Daoy (cell line): ENCODE results near the gene TMEM140. TPM values are rescaled to one million over a fixed set of nuclear protein-coding genes. Genes with fewer than 3 reads are reported as not detected.
"Not testable (repeated sequence)": the region's sequence is repeated elsewhere in the genome, so short reads cannot be mapped to it uniquely, and the experiment has no call there.

Experiments
- DNase-seq: peaks from one replicate; pipeline ENCODE4 v3.0.0-alpha.2; 2015; ENCODE audit warnings: low read depth
- total RNA-seq: library from RNA; depleted of rRNA; stranded (reverse); fragments of >200 nt; shearing (Covaris generic); gene quantifications from 2 replicates; pipeline ENCODE4 v1.2.3, GENCODE V29; 2014

Gene TMEM140
- total RNA-seq, 1 experiment from 2014 or later: 1.2 TPM

- no peak for DNase-seq
Measured at GRCh38 chr7:135158874-135159273, 11.0 kb downstream of the TMEM140 start.

- no peak for DNase-seq
Measured at GRCh38 chr7:135159359-135160085, 11.7 kb downstream of the TMEM140 start.

GRCh38 chr7:135160098-135160857, 12.4 kb downstream of the TMEM140 start:
- peak; percentile 44 for DNase-seq

GRCh38 chr7:135160858-135161653, 13.2 kb downstream of the TMEM140 start:
- no peak for DNase-seq

- no peak for DNase-seq
Measured at GRCh38 chr7:135161669-135162068, 13.8 kb downstream of the TMEM140 start.

GRCh38 chr7:135162382-135163001, 14.6 kb downstream of the TMEM140 start:
- no peak for DNase-seq

- no peak for DNase-seq
Measured at GRCh38 chr7:135164357-135165061, 16.6 kb downstream of the TMEM140 start.

GRCh38 chr7:135165862-135166261, 18.0 kb downstream of the TMEM140 start:
- DNase-seq: no peak

- no peak for DNase-seq
Measured at GRCh38 chr7:135166338-135166990, 18.6 kb downstream of the TMEM140 start.

GRCh38 chr7:135167365-135167917, 19.6 kb downstream of the TMEM140 start:
- DNase-seq: no peak

- DNase-seq: no peak
Measured at GRCh38 chr7:135168001-135168400, 20.1 kb downstream of the TMEM140 start.

GRCh38 chr7:135168489-135169140, 20.7 kb downstream of the TMEM140 start:
- DNase-seq: no peak

GRCh38 chr7:135169141-135169963, 21.5 kb downstream of the TMEM140 start:
- peak; percentile 57 for DNase-seq

GRCh38 chr7:135169964-135170273, 22.0 kb downstream of the TMEM140 start:
- DNase-seq: no peak

- DNase-seq: peak; percentile 95
Measured at GRCh38 chr7:135170274-135170997, 22.6 kb downstream of the TMEM140 start, which contains the start of gene CYREN. Gene CYREN (minus strand): TSS chr7:135170707. CDS start chr7:135168922, 1,785 bp downstream.

- DNase-seq: not testable (repeated sequence)
Measured at GRCh38 chr7:135170998-135171481, 23.2 kb downstream of the TMEM140 start.

GRCh38 chr7:135171581-135172291, 23.9 kb downstream of the TMEM140 start:
- not testable (repeated sequence) for DNase-seq
